IMR-90 (cell line): ENCODE measurements around the gene DCLRE1B.

Experiments
- CHD1 ChIP-seq: IDR thresholded peaks from 2 replicates; pipeline ENCODE4 v1.6.1; 2012; ENCODE audit warnings: low read depth, low read length, improper control_type of control experiment
- FOS ChIP-seq: fragments of 150-350 bp; IDR thresholded peaks from 2 replicates; pipeline ENCODE4 v1.6.1; 2016; ENCODE audit warnings: low read depth, low read length
- MAFK ChIP-seq: IDR thresholded peaks from 2 replicates; pipeline ENCODE4 v1.6.1; 2012; ENCODE audit warnings: low read depth, low read length, improper control_type of control experiment
- MAZ ChIP-seq: IDR thresholded peaks from 2 replicates; pipeline ENCODE4 v1.6.1; 2012; ENCODE audit warnings: low read depth, mild to moderate bottlenecking, low read length, improper control_type of control experiment, moderate library complexity, borderline replicate concordance
- MXI1 ChIP-seq: IDR thresholded peaks from 2 replicates; pipeline ENCODE4 v1.6.1; 2012; ENCODE audit warnings: low read depth, mild to moderate bottlenecking, low read length, moderate library complexity, borderline replicate concordance
- NFE2L2 ChIP-seq: fragments of 150-350 bp; IDR thresholded peaks from 2 replicates; pipeline ENCODE4 v1.6.1; 2016; ENCODE audit warnings: low read depth, mild to moderate bottlenecking, low read length
- POLR2A ChIP-seq: IDR thresholded peaks from 2 replicates; pipeline ENCODE4 v1.6.1; 2012; ENCODE audit warnings: mild to moderate bottlenecking, low read depth, low read length
- RAD21 ChIP-seq: IDR thresholded peaks from 2 replicates; pipeline ENCODE4 v1.6.1; 2012; ENCODE audit warnings: low read length, improper control_type of control experiment
- RFX5 ChIP-seq: IDR thresholded peaks from 2 replicates; pipeline ENCODE4 v1.8.0; 2012; ENCODE audit warnings: low read depth, mild to moderate bottlenecking, low read length, moderate library complexity
- SMC3 ChIP-seq: fragments of 150-350 bp; IDR thresholded peaks from 2 replicates; pipeline ENCODE4 v1.6.1; 2016; ENCODE audit warnings: low read depth, mild to moderate bottlenecking, antibody characterized with exemption, low read length, moderate library complexity
- TF ChIP-seq, protein P1 (sequence below): conservative IDR thresholded peaks from 2 replicates; pipeline ENCODE4 v1.5.1; 2012; ENCODE audit warnings: mild to moderate bottlenecking, low read depth, low read length, improper control_type of control experiment

GRCh38 chr1:113913887-113914664 is 8.9 kb downstream of the DCLRE1B start:
- TF ChIP-seq CHD1 (no peak), RAD21 (no peak), POLR2A (no peak), MAFK (no peak), MXI1 (no peak), NFE2L2 (no peak), SMC3 (no peak), RFX5 (no peak), MAZ (no peak), FOS (no peak)
- TF ChIP-seq, protein P1, sequence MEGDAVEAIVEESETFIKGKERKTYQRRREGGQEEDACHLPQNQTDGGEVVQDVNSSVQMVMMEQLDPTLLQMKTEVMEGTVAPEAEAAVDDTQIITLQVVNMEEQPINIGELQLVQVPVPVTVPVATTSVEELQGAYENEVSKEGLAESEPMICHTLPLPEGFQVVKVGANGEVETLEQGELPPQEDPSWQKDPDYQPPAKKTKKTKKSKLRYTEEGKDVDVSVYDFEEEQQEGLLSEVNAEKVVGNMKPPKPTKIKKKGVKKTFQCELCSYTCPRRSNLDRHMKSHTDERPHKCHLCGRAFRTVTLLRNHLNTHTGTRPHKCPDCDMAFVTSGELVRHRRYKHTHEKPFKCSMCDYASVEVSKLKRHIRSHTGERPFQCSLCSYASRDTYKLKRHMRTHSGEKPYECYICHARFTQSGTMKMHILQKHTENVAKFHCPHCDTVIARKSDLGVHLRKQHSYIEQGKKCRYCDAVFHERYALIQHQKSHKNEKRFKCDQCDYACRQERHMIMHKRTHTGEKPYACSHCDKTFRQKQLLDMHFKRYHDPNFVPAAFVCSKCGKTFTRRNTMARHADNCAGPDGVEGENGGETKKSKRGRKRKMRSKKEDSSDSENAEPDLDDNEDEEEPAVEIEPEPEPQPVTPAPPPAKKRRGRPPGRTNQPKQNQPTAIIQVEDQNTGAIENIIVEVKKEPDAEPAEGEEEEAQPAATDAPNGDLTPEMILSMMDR: no peak
